Endothelial cell of umbilical vein (primary cell): ENCODE results near the gene ZDHHC11. TPM values are rescaled to one million over a fixed set of nuclear protein-coding genes. Genes with fewer than 3 reads are reported as not detected.

Experiments
- BruUV-seq: library from RNA; stranded (reverse); fragments of 400-500 nt; replicated peaks from 2 replicates; lab custom pipeline; 2021; lab: Mats Ljungman, UMichigan
- CTCF ChIA-PET: fragments of 300-600, 350-600 bp; sonication (Branson Sonifier 250); formaldehyde crosslinking; loops from one replicate; lab custom pipeline; 2021; ENCODE audit warnings: antibody characterized with exemption, inconsistent platforms; lab: Charles Lee
- POLR2A ChIA-PET: fragments of 300-600, 350-600 bp; sonication (Branson Sonifier 250); formaldehyde crosslinking; loops from one replicate; lab custom pipeline; 2021; ENCODE audit warnings: antibody characterized with exemption, inconsistent platforms; lab: Charles Lee
- DNase-seq: peaks from one replicate; pipeline ENCODE4 v3.0.0-alpha.2; 2011; ENCODE audit warnings: low read depth, low spot score
- FAIRE-seq: peaks from 2 replicates; lab custom pipeline; 2011; peaks lifted over from hg19 to GRCh38; lab: Jason Lieb, UNC
- H2AFZ ChIP-seq: 2 replicates; pipeline ENCODE4 v1.6.0; 2012; ENCODE audit warnings: low read depth, low read length, control low read depth, inconsistent platforms
- H3K27ac ChIP-seq: 2 replicates; pipeline ENCODE4 v1.5.1; 2011; ENCODE audit warnings: low read depth, mild to moderate bottlenecking, control low read depth, low read length, moderate library complexity; ENCODE audit not compliant: insufficient read depth
- H3K27me3 ChIP-seq, 2 experiments: 2 replicates each; pipeline versions ENCODE4 v1.6.0 to v1.6.1; 2011; ENCODE audit warnings: low read length in 2 of 2, mixed read lengths in 1 of 2; ENCODE audit not compliant: control insufficient read depth in 2 of 2, insufficient read depth in 2 of 2
- H3K36me3 ChIP-seq, 2 experiments: 2 replicates in 1 of 2; 3 replicates in 1 of 2; pipeline ENCODE4 v1.5.1; 2011; ENCODE audit warnings: low read length in 2 of 2, mild to moderate bottlenecking in 1 of 2, moderate library complexity in 1 of 2; ENCODE audit not compliant: control insufficient read depth in 2 of 2, insufficient read depth in 2 of 2; ENCODE audit errors: extremely low read depth in 1 of 2
- H3K4me1 ChIP-seq: 3 replicates; pipeline ENCODE4 v1.5.1; 2011; ENCODE audit warnings: mild to moderate bottlenecking, low read length; ENCODE audit not compliant: control insufficient read depth, insufficient read depth; ENCODE audit errors: extremely low read depth
- H3K4me2 ChIP-seq: 2 replicates; pipeline ENCODE4 v1.6.1; 2011; ENCODE audit warnings: low read length, control low read depth, mixed read lengths; ENCODE audit not compliant: insufficient read depth
- H3K4me3 ChIP-seq, 3 experiments: fragments of 200-600 bp in 1 of 3; sonication (generic), shearing (Covaris generic) in 1 of 3; replicated peaks in 1 of 3; 2 replicates each; pipeline ENCODE4 v1.5.1; 2011 to 2016; ENCODE audit warnings: control low read depth in 3 of 3, low read length in 3 of 3, mild to moderate bottlenecking in 2 of 3, inconsistent platforms in 1 of 3, low read depth in 1 of 3, moderate library complexity in 1 of 3; ENCODE audit not compliant: insufficient read depth in 1 of 3
- H3K79me2 ChIP-seq: 2 replicates; pipeline ENCODE4 v1.6.0; 2012; ENCODE audit warnings: low read length, inconsistent platforms; ENCODE audit not compliant: control insufficient read depth, insufficient read depth
- H3K9ac ChIP-seq: replicated peaks from 2 replicates; pipeline ENCODE3; 2011; ENCODE audit warnings: low read length, control low read depth; ENCODE audit not compliant: insufficient read depth; ENCODE audit errors: extremely low read depth
- H3K9me1 ChIP-seq: replicated peaks from 3 replicates; pipeline ENCODE4 v1.6.0; 2011; ENCODE audit warnings: mild to moderate bottlenecking, low read length; ENCODE audit not compliant: control insufficient read depth, insufficient read depth; ENCODE audit errors: extremely low read depth
- H3K9me3 ChIP-seq: replicated peaks from 2 replicates; pipeline ENCODE4 v1.5.1; 2012; ENCODE audit warnings: low read length, inconsistent platforms; ENCODE audit not compliant: control insufficient read depth, insufficient read depth
- H4K20me1 ChIP-seq: replicated peaks from 2 replicates; pipeline ENCODE3; 2011; ENCODE audit warnings: mild to moderate bottlenecking, low read length; ENCODE audit not compliant: control insufficient read depth, insufficient read depth; ENCODE audit errors: extremely low read depth
- CTCF ChIP-seq, 2 donors: IDR thresholded peaks; 1 replicate in 1 of 2; 2 replicates in 1 of 2; pipeline ENCODE4 v1.5.1; 2011; ENCODE audit warnings: low read length in 2 of 2, mild to moderate bottlenecking in 2 of 2, moderate library complexity in 2 of 2, control low read depth in 1 of 2, inconsistent platforms in 1 of 2, low read depth in 1 of 2; ENCODE audit not compliant: insufficient read depth in 1 of 2; ENCODE audit errors: extremely low read depth in 1 of 2
- EZH2 ChIP-seq: IDR thresholded peaks from 2 replicates; pipeline ENCODE4 v1.6.1; 2012; ENCODE audit warnings: borderline replicate concordance, low read depth, mild to moderate bottlenecking, moderate library complexity, low read length, inconsistent platforms; ENCODE audit not compliant: severe bottlenecking
- FOS ChIP-seq: IDR thresholded peaks from 2 replicates; pipeline ENCODE4 v1.6.1; 2011; ENCODE audit warnings: mild to moderate bottlenecking, low read length, moderate library complexity, borderline replicate concordance; ENCODE audit not compliant: insufficient read depth
- GATA2 ChIP-seq: IDR thresholded peaks from 2 replicates; pipeline ENCODE4 v1.7.0; 2011; ENCODE audit warnings: low read depth, mild to moderate bottlenecking, moderate library complexity, mixed read lengths, low read length; ENCODE audit not compliant: insufficient read length, insufficient read depth
- JUN ChIP-seq: IDR thresholded peaks from 2 replicates; pipeline ENCODE4 v1.6.1; 2011; ENCODE audit warnings: borderline replicate concordance, low read depth; ENCODE audit not compliant: insufficient read length, insufficient read depth
- MAX ChIP-seq: IDR thresholded peaks from 2 replicates; pipeline ENCODE4 v1.6.1; 2011; ENCODE audit not compliant: insufficient read depth, insufficient read length
- MYC ChIP-seq: IDR thresholded peaks from one replicate; pipeline ENCODE4 v1.6.1; 2011; ENCODE audit warnings: mild to moderate bottlenecking, low read depth, low read length
- POLR2A ChIP-seq: IDR thresholded peaks from 2 replicates; pipeline ENCODE4 v1.6.1; 2012; ENCODE audit warnings: low read depth, mild to moderate bottlenecking, control low read depth, low read length
- POLR2AphosphoS5 ChIP-seq: IDR thresholded peaks from 2 replicates; pipeline ENCODE4 v1.6.1; 2012; ENCODE audit warnings: low read depth, mild to moderate bottlenecking, control low read depth, low read length, moderate library complexity; ENCODE audit not compliant: insufficient read depth
- dilution Hi-C: fragments of 300-500 bp; cut with MboI; formaldehyde crosslinking; loops from one replicate; pipeline ENCODE4 v1.15.0; 2019; ENCODE audit warnings: low sequenced_read_pairs; ENCODE audit not compliant: extremely low pct_ligation_motif_present
- intact Hi-C: fragments of 100-400 bp; cut with micrococcal nuclease; formaldehyde crosslinking; loops from one replicate; pipeline ENCODE4 v1.10.0; 2022
- polyA plus RNA-seq, 4 experiments: library from polyadenylated mRNA; depleted of rRNA in 3 of 4; stranded (reverse) in 3 of 4; unstranded in 1 of 4; fragments of >200 nt; gene quantifications; 2 replicates each; pipeline versions ENCODE4 v1.2.1 to v1.2.3, GENCODE V29; 2011 to 2012; ENCODE audit warnings: missing spikeins in 1 of 4
- total RNA-seq: library from RNA; stranded (reverse); gene quantifications from 2 replicates; pipeline ENCODE4 v1.2.3, GENCODE V29; 2021

The ZDHHC11 gene
- total and polyA plus RNA-seq, 2 donors (not counting 3 experiments of a cell fraction or from before 2014, with no cell fraction given) = 0.35 to 4.4 TPM

GRCh38 chr5:763998-764781 is 86.6 kb downstream of the ZDHHC11 start:
- no peak overlapping the region for H3K27ac ChIP-seq
- no peaks in the 10 kb centered on the region for H3K9me3 ChIP-seq
- FAIRE-seq (no peak), DNase-seq (no peak)
- H3K4me3 ChIP-seq = no peak overlapping the region
- no peaks in the 10 kb centered on the region for H3K27me3 ChIP-seq
- intact Hi-C loops (no loop called here), dilution Hi-C loops (no loop called here)
- no peak for TF ChIP-seq MYC
- no peak for TF ChIP-seq GATA2
- TF ChIP-seq FOS = no peak
- no peak for TF ChIP-seq JUN
- no peak for TF ChIP-seq EZH2
- TF ChIP-seq POLR2A = no peak
- TF ChIP-seq CTCF (IDR thresholded peaks at IDR 0.05; ENCODE audit: extremely low read depth in 1 of 2, insufficient read depth in 1 of 2, low read depth in 1 of 2, low read length in 2 of 2) = no peak
- TF ChIP-seq MAX = no peak
- no peak for TF ChIP-seq POLR2AphosphoS5
- no peaks in the 10 kb centered on the region for H3K9me1 ChIP-seq
- no peaks in the 10 kb centered on the region for H3K79me2 ChIP-seq
- no peaks in the 10 kb centered on the region for H3K36me3 ChIP-seq
- H3K4me2 ChIP-seq = no peak overlapping the region
- no peak overlapping the region for H3K9ac ChIP-seq
- H2AFZ ChIP-seq = no peak overlapping the region
- H3K4me1 ChIP-seq = no peaks in the 10 kb centered on the region
- no TSS peak for BruUV-seq
- ChIA-PET POLR2A (no interaction called here), CTCF (no interaction called here)
- H4K20me1 ChIP-seq = no peaks in the 10 kb centered on the region
